ENCODE results near the gene KCND1. TPM values are rescaled to one million over a fixed set of nuclear protein-coding genes. Genes with fewer than 3 reads are reported as not detected.

The KCND1 gene
- total RNA-seq, 1 donor from 2014 or later = 3.0 TPM

- no peak for DNase-seq (ENCODE audit: extremely low spot score, unreplicated experiment)
- TF ChIP-seq, protein P1, sequence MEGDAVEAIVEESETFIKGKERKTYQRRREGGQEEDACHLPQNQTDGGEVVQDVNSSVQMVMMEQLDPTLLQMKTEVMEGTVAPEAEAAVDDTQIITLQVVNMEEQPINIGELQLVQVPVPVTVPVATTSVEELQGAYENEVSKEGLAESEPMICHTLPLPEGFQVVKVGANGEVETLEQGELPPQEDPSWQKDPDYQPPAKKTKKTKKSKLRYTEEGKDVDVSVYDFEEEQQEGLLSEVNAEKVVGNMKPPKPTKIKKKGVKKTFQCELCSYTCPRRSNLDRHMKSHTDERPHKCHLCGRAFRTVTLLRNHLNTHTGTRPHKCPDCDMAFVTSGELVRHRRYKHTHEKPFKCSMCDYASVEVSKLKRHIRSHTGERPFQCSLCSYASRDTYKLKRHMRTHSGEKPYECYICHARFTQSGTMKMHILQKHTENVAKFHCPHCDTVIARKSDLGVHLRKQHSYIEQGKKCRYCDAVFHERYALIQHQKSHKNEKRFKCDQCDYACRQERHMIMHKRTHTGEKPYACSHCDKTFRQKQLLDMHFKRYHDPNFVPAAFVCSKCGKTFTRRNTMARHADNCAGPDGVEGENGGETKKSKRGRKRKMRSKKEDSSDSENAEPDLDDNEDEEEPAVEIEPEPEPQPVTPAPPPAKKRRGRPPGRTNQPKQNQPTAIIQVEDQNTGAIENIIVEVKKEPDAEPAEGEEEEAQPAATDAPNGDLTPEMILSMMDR (conservative IDR thresholded peaks at IDR 0.05) = no peak
- Mint-ChIP-seq H3K4me1 (ENCODE audit: unreplicated experiment) (no peaks in the 10 kb centered on the region), H3K4me3 (no peak overlapping the region), H3K27ac (no peak overlapping the region), H3K9me3 (no peaks in the 10 kb centered on the region), H3K36me3 (peaks cover 20% of the 10 kb centered on the region), H3K27me3 (no peaks in the 10 kb centered on the region)
Observed at GRCh38 chrX:48997865-48998264, 26.2 kb upstream of the KCND1 start.

- H3K4me3 Mint-ChIP-seq = no peak overlapping the region
- H3K36me3 Mint-ChIP-seq = peaks cover 21% of the 10 kb centered on the region
- H3K4me1 Mint-ChIP-seq (ENCODE audit: unreplicated experiment) = no peaks in the 10 kb centered on the region
- H3K27me3 Mint-ChIP-seq = no peaks in the 10 kb centered on the region
- TF ChIP-seq, protein P1 (conservative IDR thresholded peaks at IDR 0.05) = no peak
- H3K27ac Mint-ChIP-seq = no peak overlapping the region
- DNase-seq (ENCODE audit: extremely low spot score, unreplicated experiment) = no peak
- no peaks in the 10 kb centered on the region for H3K9me3 Mint-ChIP-seq
Observed at GRCh38 chrX:48997455-48997854, 25.8 kb upstream of the KCND1 start.

- Mint-ChIP-seq H3K9me3 (no peaks in the 10 kb centered on the region), H3K4me1 (ENCODE audit: unreplicated experiment) (no peaks in the 10 kb centered on the region), H3K27me3 (no peaks in the 10 kb centered on the region), H3K27ac (no peak overlapping the region), H3K4me3 (no peak overlapping the region), H3K36me3 (peaks cover 24% of the 10 kb centered on the region)
- TF ChIP-seq, protein P1 (conservative IDR thresholded peaks at IDR 0.05) = no peak
- DNase-seq (ENCODE audit: extremely low spot score, unreplicated experiment) = no peak
Observed at GRCh38 chrX:48996969-48997368, 25.3 kb upstream of the KCND1 start.

DNA sequence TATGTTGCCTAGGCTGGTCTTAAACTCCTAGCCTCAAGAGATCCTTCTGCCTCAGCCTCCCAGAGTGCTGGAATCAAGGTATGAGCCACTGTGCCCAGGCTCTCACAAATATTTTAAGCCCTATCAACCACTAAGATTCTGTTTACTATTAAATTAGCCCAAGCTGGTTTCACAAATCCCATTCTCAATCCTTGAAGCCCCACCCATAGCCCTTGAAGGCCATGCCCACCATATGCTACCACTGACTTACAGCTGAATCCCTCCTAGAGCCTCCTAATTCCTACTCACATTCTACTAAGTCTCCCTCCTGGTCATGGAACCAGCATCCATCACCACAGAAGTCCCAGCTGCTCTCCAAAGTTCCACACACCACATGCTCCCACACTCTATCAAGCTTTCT is 20.7 kb upstream of the KCND1 start:
- H3K27me3 Mint-ChIP-seq = no peaks in the 10 kb centered on the region
- no peaks in the 10 kb centered on the region for H3K9me3 Mint-ChIP-seq
- no peaks in the 10 kb centered on the region for H3K4me1 Mint-ChIP-seq (ENCODE audit: unreplicated experiment)
- TF ChIP-seq, protein P1 (conservative IDR thresholded peaks at IDR 0.05) = no peak
- DNase-seq (ENCODE audit: extremely low spot score, unreplicated experiment) = no peak
- H3K4me3 Mint-ChIP-seq = no peak overlapping the region
- H3K36me3 Mint-ChIP-seq = peaks cover 8% of the 10 kb centered on the region
- H3K27ac Mint-ChIP-seq = no peak overlapping the region

- TF ChIP-seq, protein P1 (conservative IDR thresholded peaks at IDR 0.05) = no peak
- peaks cover 3% of the 10 kb centered on the region for H3K36me3 Mint-ChIP-seq
- no peaks in the 10 kb centered on the region for H3K4me1 Mint-ChIP-seq (ENCODE audit: unreplicated experiment)
- DNase-seq (ENCODE audit: extremely low spot score, unreplicated experiment) = no peak
- no peak overlapping the region for H3K27ac Mint-ChIP-seq
- no peak overlapping the region for H3K4me3 Mint-ChIP-seq
- no peaks in the 10 kb centered on the region for H3K27me3 Mint-ChIP-seq
- H3K9me3 Mint-ChIP-seq = no peaks in the 10 kb centered on the region
Observed at GRCh38 chrX:48989483-48989882, 17.8 kb upstream of the KCND1 start.

DNA sequence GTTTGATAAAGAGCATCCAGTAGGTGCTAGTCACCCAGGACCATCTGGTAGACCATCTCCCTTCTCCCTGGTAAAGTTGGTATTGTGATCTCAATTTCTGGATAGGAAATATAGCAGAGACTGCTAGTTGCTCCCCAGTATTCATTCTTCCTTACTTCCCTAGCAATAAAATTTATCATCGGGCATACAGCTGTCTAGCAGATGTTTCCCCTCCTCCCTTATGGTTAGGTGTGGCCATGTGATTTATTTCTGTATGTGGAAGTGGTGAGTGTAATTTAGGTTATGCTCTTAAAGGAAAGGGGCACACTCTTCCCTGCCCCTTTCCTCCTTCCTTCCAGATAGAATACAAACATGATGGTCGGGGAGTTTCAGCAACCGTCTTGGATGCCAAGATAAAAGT is 12.3 kb upstream of the KCND1 start:
- no peaks in the 10 kb centered on the region for H3K9me3 Mint-ChIP-seq
- TF ChIP-seq, protein P1 (conservative IDR thresholded peaks at IDR 0.05) = no peak
- no peak overlapping the region for H3K4me3 Mint-ChIP-seq
- H3K4me1 Mint-ChIP-seq (ENCODE audit: unreplicated experiment) = no peaks in the 10 kb centered on the region
- no peak for DNase-seq (ENCODE audit: extremely low spot score, unreplicated experiment)
- no peak overlapping the region for H3K27ac Mint-ChIP-seq
- H3K36me3 Mint-ChIP-seq = peaks cover 7% of the 10 kb centered on the region
- H3K27me3 Mint-ChIP-seq = no peaks in the 10 kb centered on the region
